Dedifferentiated amniotic fluid mesenchymal stem cell (primary cell): ENCODE data around the gene PPT1.

Experiments
- DNase-seq: peaks from one replicate; pipeline ENCODE4 v3.0.0-alpha.2; 2016; ENCODE audit errors: extremely low spot score

The PPT1 gene

GRCh38 chr1:40096977-40097782 lies at the start of gene PPT1:
Gene PPT1 (minus strand): TSS chr1:40097252. CDS start chr1:40097238, 14 bp downstream.
- DNase-seq: peak; percentile 44

- DNase-seq: peak; percentile 83
Measured at GRCh38 chr1:40143891-40144575, 47.0 kb upstream of the PPT1 start.

GRCh38 chr1:40141878-40142535 lies 45.0 kb upstream of the PPT1 start:
- DNase-seq: no peak

DNA sequence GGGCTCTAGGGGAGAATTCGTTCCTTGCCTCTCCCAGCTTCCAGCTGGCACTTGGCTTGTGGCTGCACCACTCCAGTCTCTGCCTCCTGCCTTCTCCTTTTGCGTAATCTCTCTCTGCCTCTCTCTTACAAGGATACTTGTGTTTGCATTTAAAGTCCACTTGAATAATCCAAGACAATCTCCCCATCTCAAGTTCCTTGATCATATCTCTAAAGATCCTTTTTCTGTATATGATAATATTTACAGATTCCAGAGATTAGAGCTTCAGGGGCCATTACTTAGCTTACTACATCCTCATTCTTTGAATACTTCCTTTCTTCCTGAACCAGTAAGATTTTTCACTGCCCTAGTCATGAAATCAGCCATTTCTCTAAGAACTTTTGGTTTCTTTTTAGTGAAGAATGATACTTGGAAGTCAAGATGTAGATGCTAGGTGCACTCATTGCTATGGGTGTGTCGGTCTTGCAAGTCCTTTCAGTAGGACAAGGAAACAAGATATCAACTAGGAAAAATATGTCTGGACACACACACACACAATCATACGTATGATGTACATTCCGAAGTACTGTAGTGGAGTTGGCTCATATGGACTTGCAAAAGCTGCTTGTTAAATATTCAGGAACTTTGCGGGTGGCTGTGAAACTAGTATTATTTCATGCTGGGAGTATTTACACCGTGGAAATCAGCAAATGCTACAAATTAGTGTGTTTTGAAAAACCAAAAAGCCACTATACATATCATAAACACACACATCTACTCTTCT lies 43.3 kb upstream of the PPT1 start:
- no peak for DNase-seq

GRCh38 chr1:40133839-40134238 lies 36.8 kb upstream of the PPT1 start:
- DNase-seq: no peak

DNA sequence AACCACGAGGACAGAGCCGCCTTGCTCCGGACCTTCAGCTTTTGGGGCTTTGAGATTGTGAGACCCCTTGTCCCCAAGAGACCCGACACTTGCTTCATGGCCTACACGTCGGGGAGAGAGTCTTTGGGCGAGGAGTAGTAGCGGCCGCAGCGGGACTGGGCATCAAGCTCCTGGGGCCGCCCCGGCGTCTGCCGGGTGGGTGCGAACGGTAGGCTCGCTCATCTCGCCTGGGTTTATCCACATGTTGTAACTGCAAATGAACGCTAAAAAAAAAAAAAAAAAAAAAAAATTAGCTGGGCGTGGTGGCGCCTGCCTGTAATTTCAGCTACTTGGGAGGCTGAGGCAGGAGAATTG lies 36.2 kb upstream of the PPT1 start:
- no peak for DNase-seq

GRCh38 chr1:40132383-40133311 lies 35.6 kb upstream of the PPT1 start:
- DNase-seq: no peak

- DNase-seq: no peak
Measured at GRCh38 chr1:40130892-40131291, 33.8 kb upstream of the PPT1 start.

DNA sequence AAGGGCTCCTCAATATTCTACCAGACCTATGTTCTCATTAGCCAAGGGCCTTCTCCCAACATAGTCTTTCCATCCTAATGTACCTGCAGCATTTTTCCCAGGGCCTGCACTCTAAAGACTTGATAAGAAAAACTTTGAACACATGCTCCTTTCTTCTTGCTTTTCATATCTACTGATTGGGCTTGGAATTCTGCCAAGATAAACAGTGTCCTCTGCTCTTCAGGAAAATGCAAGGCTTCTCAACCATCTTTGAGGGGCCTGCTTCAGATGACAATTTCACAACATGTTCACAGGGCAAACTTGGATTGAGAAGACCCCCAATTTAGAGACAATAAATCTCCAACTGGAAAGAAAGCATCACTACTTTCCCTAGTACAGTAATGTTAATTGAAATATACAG lies 25.8 kb upstream of the PPT1 start:
- DNase-seq: no peak

- DNase-seq: no peak
Measured at GRCh38 chr1:40120128-40120527, 23.1 kb upstream of the PPT1 start.

DNA sequence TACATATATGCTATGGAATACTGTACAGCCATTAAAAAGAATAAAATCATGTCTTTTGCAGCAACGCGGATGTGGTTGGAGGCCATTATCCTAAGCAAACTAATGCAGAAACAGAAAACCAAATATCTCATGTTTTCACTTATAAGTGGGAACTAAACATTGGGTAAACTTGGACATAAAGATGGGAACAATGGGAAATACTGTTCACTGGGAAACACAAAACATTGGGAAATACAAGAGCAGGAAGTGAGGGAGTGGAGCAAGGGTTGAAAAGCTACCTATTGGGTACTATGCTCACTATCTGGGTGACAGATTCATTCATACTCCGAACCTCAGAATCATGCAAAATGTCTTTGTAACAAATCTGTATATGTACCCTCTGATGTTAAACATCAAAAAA lies 17.3 kb upstream of the PPT1 start:
- no peak for DNase-seq

DNA sequence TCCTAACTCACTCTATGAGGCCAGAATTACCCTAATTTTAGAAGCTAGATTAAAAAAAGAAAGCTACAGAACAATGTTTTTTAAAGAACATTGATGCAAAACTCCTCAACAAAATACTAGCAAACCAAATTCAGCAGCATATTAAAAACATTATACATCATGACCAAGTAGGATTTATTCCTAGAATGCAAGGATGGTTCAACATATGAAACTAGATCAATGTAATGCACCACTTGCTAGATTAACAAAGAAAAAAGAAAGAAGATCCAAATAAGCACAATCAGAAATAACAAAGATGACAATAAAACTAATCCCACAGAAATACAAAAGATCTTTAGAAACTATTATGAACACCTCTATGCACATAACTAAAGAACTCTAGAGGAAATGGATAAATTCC lies 13.3 kb upstream of the PPT1 start:
- no peak for DNase-seq

GRCh38 chr1:40107290-40107959 lies 10.4 kb upstream of the PPT1 start:
- DNase-seq: no peak

DNA sequence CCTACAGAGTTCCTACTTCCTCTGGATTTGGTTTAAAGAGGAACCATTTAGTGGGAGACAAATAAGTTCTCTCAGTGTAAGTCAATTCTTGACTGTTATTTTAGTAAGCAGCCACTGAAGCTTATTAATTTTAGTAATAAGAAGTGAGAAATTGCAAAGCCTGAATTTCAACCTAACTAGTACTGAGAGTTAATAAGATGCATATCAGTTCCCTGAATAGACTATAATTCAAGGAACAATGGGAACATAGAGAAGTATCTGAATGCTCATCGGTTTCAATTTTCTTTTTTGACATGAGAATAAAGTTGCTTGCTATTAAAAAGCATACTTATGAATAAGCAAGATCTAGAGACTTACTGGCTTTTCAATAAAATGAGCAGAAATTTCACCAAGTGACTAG lies 8.0 kb upstream of the PPT1 start:
- DNase-seq: no peak

DNA sequence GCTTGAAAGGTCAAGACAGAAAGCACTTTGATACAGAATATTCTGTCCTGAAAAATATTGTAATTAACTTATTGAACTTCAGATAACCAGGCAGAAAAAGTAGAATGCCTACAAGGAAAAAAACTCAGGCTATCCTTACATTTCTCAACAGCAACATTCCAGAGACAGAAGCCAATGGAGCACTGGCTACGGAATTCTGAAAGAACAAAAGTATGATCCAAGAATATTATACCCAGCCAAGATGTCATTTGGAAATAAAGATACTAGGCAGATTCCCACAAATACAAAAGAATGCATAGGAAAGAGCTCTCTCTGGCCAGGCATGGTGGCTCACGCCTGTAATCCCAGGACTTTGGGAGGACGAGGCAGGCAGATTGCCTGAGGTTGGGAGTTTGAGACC lies 5.8 kb upstream of the PPT1 start:
- no peak for DNase-seq

GRCh38 chr1:40102038-40102437 lies 5.0 kb upstream of the PPT1 start:
- no peak for DNase-seq

- no peak for DNase-seq
Measured at GRCh38 chr1:40096646-40096976, 441 bp downstream of the PPT1 start.

DNA sequence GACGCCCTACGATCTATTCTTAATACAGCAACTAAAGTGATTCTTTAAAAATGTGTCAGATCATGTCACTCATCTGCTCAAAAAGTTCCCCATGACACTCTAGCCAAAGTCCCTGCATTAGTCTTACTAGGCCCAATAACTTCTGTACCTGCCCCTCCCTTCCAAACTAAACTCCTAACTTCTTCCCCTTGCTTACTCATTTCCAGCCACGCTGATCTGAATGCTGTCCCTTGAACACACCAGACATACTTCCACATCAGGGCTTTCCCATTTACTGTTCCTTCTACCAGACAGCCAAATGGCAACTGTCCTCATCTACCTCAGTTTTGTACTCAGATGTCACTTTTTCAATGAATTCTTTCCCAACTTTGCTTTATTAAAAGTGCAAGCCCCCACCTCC lies 1.2 kb downstream of the PPT1 start:
- DNase-seq: no peak

GRCh38 chr1:40094466-40095110 lies 2.5 kb downstream of the PPT1 start:
- DNase-seq: no peak
